ENCODE measurements around the gene NXPE2.

- TF ChIP-seq CTCF (IDR thresholded peaks at IDR 0.05) = no peak
- no peak for TF ChIP-seq ELK1 (IDR thresholded peaks at IDR 0.05; ENCODE audit: low read depth, low read length)
- no peak for TF ChIP-seq RAD21 (conservative IDR thresholded peaks at IDR 0.05 in 1 of 2, IDR thresholded peaks at IDR 0.05 in 1 of 2)
- no peak for TF ChIP-seq CHD2 (IDR thresholded peaks at IDR 0.05; ENCODE audit: low read length, partially characterized antibody)
- TF ChIP-seq, protein P1, sequence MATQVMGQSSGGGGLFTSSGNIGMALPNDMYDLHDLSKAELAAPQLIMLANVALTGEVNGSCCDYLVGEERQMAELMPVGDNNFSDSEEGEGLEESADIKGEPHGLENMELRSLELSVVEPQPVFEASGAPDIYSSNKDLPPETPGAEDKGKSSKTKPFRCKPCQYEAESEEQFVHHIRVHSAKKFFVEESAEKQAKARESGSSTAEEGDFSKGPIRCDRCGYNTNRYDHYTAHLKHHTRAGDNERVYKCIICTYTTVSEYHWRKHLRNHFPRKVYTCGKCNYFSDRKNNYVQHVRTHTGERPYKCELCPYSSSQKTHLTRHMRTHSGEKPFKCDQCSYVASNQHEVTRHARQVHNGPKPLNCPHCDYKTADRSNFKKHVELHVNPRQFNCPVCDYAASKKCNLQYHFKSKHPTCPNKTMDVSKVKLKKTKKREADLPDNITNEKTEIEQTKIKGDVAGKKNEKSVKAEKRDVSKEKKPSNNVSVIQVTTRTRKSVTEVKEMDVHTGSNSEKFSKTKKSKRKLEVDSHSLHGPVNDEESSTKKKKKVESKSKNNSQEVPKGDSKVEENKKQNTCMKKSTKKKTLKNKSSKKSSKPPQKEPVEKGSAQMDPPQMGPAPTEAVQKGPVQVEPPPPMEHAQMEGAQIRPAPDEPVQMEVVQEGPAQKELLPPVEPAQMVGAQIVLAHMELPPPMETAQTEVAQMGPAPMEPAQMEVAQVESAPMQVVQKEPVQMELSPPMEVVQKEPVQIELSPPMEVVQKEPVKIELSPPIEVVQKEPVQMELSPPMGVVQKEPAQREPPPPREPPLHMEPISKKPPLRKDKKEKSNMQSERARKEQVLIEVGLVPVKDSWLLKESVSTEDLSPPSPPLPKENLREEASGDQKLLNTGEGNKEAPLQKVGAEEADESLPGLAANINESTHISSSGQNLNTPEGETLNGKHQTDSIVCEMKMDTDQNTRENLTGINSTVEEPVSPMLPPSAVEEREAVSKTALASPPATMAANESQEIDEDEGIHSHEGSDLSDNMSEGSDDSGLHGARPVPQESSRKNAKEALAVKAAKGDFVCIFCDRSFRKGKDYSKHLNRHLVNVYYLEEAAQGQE (IDR thresholded peaks at IDR 0.05) = no peak
- no peak for TF ChIP-seq BHLHE40 (IDR thresholded peaks at IDR 0.05; ENCODE audit: low read depth, low read length)
- no peak for TF ChIP-seq POLR2A (IDR thresholded peaks at IDR 0.05; ENCODE audit: low read length)
- TF ChIP-seq POLR2AphosphoS2 (conservative IDR thresholded peaks at IDR 0.05; ENCODE audit: low read length) = no peak
Observed at GRCh38 chr11:114713756-114714155, 35.4 kb downstream of the NXPE2 start.

Data from A549 (cell line).